T follicular helper cell (primary cell): ENCODE data around the gene ITGB1BP1.
"Not testable (repeated sequence)": the region's sequence is repeated elsewhere in the genome, so short reads cannot be mapped to it uniquely, and the experiment has no call there.

ENCODE experiments used
- DNase-seq: peaks from one replicate; pipeline ENCODE4 v3.0.0-alpha.2; 2020; ENCODE audit warnings: low read depth

The ITGB1BP1 gene

DNA sequence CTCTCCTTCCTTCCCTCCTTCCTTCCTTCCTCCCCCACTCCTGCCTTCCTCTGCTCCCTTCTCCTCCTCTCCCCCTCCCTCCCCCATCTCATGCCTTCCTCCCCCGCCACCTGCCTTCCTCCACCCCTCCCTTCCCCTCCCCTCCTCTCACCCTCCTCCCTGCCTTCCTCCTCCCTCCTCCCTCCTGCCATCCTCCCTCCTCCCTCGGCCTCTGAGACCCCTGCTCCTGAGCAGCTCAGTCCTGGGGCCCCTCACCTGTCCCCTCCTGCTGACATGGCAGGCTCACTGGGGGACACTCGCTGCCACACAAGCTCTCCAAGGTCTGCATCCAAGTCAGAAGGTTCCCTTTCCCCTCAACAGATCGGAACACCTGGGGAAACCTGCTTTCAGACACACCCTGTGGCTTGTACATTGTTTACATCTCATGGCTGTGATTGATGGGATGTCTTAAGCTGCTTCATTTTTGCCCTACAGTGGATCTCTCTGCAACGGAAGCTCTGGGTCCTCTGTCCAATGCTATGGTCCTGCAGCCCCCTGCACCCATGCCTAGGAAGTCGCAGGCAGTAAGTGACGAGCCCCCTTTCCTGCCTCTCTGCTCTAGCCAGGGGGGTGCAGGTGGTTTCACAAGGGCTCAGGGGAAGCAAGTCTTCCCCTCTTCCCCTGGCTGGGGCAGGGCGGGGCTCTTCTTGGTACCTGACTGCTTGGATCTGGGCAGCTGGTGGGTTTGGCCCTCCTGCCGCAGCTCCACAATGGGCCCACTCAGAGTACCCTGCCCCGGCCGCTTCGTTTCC is 22.9 kb downstream of the ITGB1BP1 start:
- no peak for DNase-seq

DNA sequence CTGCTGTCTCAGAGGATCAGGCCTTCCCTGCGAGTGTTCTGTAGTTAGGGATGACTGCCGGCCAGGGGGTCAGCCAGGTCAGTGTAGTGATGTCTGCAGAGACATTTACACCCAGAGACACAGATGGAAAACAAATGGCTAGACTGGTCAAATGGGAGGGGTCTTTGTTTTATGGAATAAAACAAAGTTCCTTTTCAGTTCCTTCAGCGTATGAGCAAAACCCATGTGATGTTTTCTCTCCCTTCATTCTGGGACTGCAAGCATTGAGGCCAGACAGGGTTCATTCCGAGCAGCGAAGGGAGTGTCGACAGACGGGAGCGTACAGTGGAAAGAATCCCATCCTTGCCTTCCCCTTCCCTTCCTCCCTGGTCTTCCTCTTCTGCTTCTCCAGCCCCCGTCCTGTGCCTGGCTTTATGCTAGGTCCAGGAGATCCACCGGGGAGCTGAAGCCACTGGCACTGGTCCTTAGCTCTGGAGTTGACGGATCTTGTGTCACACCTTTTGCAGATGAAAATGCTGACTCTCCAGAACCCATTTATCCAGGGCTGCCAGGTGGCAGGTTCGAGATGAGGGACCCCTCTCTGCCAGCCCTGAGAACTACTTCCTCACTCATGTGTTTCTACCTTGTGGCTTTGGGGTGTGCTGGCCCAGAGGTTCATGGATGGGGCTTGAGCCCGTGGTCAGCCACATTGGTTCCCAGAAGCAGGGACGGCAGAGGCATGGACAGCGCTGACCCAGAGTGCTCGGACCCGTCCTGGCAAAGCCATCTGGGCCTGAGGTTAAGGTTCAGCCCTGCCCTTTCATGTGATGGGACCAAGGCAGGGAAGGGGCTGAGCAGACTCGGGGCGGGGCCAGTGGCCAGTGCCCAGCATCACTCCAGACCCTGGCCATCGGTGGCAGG is 24.2 kb downstream of the ITGB1BP1 start:
- DNase-seq, result no peak

DNA sequence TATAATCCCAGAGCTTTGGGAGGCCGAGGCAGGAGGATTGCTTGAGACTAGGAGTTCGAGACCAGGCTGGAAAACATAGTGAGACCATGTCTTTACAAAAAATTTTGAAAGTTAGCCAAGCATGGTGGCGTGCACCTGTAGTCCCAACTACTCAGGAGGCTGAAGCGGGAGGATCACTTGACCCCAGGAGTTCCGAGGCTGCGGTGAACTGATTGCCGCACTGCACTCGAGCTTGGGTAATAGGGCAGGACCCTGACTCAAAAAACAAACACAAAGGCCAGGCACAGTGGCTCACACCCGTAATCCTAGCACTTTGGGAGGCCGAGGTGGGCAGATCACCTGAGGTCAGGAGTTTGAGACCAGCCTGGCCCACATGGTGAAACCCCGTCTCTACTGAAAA is 25.1 kb downstream of the ITGB1BP1 start:
- DNase-seq, result not testable (repeated sequence)

DNA sequence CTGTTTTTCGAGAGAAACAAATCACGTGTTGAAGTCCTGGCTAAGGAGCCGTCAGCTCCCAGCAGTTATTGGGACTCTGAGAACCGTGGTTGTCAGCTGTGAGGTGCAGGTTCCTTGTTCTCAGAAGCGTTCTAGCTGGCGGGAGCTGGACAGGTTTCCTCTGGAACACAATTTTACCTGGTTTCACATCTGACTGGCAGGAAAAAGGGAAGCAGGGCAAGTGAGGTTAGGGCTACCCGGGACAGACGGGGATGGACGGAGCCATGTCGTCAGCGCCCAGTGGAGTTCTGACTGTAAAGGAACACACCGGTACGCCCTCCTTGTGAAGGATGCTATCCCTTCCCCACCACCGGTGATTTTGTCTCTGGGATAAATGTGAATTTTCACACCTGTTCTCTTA is 26.1 kb downstream of the ITGB1BP1 start:
- no peak for DNase-seq

DNA sequence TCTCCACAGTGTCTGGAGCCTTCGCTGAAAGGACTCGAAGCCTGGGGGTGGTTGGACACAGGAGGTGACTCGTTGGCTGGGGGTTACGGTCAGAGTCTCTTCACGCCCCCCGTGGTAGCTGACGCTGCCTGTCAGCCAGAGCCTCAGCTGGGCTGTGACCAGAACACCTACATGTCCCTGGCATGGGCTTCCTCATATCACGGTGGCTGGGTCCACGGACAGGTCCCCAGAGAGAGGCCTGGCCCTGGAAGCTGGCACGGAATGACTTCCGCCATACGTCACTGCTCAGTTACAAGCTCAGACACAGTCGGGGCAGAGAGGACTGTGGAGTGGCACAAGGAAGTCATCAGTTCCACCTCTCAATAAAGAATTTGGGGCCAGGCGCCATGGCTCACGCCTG is 28.5 kb downstream of the ITGB1BP1 start:
- DNase-seq, result no peak

DNA sequence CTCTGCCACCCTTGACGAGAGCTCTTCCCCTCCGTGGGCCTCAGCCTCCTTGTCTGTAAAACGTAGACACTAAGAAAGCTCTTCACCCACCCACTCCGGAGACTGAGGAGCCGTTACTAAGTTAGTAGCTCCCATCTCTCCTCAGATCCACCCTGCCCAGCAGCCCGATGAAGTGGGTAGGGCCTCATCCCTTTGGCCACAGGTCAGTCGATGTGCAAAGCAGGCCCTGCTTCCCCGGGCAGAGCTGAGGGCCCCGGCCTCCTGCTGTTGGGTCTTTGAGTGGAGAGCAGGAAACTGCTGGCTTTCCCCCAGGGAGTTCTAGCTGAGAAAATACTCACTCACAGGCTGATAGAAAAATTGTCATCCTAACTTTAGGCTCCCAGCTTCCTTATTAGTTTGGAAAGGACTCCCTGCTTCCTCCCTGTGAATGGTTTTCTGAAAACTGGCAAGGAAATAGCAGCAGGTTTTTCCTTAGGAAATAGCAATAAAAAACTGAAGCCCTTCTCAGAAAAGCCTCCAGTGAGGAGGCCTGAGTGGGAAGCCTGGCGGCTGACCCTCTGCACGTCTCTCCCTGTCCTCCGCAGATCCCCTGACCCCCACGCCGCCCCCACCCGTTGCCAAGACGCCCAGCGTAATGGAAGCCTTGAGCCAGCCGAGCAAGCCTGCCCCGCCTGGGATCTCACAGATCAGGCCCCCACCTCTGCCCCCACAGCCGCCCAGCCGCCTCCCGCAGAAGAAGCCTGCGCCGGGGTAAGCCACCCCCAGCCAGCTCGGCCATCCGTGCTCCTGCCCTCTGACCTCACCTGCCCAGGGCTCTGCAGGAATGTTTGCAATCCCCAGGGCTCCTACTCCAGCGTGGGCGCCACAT is 30.2 kb downstream of the ITGB1BP1 start:
- DNase-seq, result no peak

DNA sequence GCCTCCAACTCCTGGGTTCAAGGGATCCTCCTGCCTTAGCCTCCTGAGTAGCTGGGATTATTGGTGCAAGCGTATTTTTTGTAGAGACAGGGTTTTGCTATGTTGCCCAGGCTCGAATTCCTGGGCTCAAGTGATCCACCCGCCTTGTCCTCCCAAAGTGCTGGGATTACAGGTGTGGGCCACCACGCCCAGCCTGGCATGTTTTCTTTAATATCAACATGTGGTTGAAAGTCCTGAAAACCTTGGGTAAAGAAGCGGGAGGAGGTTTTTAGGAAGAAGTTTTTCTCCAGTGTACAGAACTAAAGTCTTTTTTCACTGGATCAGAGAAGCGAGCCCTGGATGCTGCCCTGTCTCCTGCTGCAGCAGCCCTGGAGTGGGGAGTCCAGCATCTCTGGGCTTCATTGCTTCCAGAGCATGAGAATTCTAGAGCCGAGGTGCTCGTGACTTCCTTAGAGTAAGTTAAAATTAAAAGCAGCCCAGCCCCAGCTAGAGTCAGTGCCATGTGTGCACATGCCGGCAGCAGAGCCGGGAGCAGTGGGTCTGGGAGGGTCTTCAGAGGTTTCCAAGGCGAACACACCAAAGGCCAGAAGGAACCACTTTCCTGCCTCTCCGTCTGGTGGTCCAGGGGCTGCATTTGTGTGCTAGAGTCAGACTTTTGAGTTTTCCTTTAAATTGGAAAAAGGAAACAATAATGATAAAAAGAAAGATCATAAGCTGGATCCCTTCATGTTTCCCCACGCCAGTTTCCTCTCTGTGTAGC is 31.2 kb downstream of the ITGB1BP1 start:
- DNase-seq, result no peak

DNA sequence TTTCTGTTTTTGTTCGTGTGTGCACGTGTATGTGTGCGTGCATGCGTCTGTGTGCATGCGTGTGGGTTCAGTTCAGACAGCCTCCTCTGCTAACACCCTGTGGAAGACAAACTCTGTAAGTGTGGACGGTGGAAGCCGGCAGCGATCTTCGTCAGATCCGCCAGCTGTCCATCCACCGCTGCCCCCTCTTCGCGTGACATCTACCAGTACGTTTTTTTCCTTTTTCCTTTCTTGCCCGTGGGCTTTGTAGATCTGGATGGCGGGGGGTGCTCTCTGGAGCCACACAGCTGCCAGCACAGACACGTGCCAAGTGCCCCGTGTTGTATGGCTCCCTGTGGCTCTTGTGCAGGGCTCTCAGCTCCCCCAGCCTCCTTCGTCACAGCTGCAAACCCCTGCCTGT is 32.3 kb downstream of the ITGB1BP1 start:
- no peak for DNase-seq

DNA sequence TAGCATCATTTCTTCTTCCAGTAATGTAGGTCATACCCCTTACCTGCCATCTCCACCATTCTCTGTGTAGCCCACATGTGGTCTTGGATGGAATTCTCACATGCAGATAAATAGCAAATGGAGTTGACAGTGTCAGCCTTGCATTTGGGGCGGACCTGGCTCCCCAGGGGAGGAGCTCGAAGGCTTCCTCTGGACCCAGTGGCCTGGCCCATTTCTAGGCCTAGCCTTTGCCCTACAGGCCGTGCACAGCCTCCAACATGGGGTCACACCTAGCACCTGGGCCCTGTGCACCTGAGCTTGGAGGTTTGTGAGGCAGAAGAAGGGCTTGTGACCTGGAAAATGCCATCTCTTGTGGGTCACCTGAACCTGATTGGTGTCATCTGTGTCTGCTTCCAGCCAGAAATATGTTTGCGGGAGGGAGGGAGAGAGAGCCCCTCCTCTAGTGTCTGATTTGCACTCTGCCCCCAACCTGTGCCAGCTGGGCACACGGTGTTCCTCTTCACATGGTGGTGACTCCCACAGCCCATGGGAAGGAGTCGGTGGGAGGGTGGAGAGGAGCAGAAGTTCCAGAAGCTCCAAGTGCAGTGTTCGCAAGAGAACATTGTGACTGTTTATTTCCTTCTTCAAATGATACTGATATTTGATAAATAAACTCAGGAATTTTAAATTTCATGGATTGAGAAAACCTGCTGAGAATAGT is 33.0 kb downstream of the ITGB1BP1 start:
- no peak for DNase-seq

DNA sequence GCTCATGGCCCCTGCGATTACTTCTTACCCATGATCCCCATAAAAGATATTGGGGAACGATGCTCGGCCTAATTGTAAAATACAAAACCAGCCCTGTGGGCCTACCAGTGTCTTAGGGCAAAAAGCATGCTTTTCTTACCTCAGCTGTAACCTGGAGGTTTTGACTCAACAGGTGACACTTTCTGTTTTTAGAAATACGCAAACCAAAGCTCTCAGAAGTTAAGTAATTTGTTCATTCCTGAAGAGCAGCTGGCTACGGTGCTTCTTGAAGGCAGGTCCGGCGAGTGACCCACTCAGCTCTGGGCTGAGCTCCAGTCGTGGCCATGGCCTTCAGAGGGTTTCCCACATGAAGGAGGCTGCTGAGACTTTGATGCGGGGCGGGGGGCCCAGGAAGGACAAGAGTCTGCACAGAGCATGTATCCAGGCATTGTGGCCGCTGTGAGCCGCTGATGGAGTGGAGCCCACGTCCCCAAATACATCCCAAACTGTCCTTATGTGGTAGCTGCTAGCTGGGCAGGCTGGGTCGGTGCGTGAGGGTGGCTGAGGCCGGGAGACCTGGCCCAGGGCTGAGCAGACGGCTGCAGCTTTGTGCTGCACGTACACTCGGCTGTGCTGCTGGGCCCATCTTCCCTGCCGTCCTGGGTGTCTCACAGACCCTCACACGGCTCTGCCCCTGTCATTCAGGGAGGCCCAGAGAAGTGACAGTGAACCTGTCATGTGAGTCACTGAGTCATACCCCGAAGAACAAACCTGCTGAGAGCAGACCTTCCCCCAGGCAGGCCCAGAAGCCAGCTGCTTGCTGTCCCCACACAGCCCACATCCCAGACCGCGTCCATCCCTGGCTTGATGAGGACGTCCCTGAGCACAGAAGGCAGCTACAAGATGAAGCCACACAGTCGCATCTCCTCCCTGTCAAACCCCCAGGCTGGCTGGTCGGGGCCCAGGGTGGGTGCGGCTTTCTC is 34.1 kb downstream of the ITGB1BP1 start:
- no peak for DNase-seq

DNA sequence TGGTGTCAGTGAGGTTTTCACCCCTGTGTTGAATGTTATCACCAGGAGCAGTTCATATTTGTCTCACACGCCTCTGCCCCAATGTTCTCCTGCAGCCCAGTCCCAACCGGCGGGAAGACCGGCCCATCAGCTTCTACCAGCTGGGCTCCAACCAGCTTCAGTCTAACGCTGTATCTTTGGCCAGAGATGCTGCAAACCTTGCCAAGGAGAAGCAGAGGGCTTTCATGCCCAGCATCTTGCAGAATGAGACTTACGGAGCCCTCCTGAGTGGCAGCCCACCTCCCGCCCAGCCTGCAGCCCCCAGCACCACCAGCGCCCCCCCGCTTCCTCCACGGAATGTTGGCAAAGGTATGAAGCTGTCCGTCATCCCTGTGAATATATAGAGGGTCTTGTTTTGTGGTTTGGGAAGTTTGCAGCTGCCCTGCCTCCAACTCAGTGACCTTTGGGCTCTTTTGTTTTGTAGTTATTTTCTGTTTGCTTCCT is 35.1 kb downstream of the ITGB1BP1 start:
- no peak for DNase-seq

DNA sequence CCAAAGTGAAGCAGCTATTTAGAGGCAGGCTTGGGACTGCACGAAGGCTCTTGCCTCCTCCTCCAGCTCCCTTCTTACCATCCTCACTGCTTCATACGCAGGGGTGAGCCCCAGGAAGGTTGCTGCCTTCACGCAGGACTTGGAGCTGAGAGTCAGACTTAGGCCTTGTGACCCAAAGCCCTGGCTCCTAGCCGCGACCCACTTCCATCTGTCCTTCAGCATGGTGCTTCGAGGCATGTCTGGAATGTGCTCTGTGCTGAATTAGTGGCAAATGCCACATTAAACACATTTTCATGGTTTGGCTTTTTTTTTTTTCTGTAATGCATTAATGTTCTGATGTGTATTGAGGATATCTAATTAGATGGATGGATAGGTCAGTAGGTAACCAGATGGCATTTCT is 37.5 kb downstream of the ITGB1BP1 start:
- DNase-seq, result no peak

DNA sequence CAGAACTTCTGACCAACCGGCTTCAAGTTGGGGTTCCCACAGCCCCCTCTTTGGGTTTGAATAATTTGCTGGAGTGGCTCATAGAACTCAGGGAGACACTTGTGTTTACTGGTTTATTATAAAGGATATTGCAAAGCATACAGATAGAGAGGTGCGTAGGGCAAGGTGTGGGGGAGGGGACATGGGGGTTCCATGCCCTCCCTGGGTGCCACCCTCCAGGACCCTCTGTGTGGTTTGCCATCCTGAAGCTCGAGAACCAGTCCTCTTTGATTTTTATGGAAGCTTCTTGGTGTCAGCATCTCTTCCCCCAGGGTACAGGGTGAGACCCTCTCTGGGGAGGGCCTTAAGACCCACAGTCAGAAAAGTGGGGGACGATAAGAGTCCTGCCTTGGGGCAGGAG is 38.8 kb downstream of the ITGB1BP1 start:
- no peak for DNase-seq

DNA sequence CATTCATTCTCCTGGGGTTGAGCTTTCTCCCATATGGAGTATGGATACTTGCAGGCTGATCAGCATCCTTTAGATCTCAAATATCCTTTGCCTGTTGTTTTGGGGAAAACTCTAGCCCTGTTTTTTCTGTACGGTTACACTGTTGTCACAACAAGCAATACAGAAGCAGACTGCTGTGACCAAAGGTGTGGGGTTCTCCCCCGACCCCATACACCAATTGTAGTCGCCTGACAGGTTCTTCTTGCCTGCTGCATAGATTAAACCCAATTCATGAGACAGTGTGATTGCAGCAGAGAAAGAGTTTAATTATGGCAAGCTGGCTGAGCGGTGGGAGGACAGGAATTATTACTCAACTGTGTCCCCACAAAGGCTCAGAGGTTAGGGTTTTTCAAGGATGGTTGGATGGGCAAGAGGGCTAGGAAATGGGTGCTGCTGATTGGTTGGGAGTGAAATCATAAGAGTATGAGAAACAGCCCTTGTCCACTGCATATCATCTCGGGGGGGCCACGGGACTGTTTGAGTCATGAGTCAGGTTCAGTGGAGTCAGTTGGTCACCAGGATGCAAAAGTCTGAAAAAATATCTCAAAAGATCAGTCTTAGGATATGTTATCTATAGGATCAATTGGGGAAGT is 40.6 kb downstream of the ITGB1BP1 start:
- no peak for DNase-seq

DNA sequence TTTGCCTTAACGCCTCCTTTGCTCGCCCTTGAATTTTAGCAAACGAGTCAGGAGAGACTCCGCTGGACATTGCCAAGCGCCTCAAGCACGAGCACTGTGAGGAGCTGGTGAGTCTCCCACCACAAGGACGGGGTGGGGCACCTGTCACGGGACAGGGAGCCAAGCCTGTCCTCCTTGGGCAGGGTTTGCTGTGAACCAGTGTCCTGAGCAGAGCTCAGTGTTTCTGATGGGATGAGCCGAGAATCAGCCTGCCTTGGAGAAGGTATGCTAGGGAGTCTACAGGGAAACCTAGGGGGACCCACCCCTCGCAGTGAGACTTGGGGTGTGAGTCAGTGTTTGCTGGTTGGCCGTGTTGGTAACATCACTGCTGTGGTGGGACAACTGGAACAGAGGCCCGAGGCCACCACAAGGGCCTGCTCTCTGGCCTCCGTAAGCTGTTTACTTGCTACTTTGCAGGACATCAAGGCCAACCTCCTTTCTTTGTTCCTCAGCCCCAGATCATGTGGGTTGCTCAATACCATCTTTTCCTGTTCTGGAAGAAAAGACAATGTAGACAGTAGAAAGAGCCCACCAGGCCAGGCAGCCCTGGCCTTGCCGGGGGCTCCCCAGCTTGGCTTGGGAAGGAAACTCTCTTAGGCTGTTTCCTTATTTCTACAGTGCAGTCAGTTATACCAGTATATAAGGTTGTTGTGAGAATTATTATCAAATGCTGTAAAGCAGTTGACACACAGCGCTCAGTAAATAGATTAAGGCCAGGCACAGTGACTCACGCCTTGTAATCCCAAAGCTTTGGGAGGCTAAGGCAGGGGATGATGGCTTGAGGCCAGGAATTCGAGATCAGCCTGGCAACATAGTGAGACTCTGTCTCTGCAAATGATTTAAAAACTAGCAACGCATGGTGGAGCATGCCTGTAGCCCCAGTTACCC is 42.4 kb downstream of the ITGB1BP1 start:
- DNase-seq, result no peak

DNA sequence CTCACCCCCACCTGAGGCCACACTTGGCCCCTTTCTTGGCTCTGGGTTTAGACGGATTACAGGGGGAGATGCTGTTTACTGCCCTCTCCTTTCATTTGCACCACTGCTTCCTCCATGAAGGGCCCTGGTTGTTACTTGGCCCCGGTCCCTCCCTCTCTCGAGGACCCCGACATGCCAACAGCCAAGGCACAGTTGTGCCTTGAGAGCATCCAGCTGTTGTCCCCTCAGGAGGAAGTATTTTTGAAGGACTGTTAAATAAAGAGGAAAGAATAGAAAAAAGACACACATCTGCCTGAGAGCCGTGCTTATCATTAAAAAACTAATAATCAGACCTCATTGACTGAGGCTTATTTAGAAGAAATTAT is 44.0 kb downstream of the ITGB1BP1 start:
- no peak for DNase-seq

DNA sequence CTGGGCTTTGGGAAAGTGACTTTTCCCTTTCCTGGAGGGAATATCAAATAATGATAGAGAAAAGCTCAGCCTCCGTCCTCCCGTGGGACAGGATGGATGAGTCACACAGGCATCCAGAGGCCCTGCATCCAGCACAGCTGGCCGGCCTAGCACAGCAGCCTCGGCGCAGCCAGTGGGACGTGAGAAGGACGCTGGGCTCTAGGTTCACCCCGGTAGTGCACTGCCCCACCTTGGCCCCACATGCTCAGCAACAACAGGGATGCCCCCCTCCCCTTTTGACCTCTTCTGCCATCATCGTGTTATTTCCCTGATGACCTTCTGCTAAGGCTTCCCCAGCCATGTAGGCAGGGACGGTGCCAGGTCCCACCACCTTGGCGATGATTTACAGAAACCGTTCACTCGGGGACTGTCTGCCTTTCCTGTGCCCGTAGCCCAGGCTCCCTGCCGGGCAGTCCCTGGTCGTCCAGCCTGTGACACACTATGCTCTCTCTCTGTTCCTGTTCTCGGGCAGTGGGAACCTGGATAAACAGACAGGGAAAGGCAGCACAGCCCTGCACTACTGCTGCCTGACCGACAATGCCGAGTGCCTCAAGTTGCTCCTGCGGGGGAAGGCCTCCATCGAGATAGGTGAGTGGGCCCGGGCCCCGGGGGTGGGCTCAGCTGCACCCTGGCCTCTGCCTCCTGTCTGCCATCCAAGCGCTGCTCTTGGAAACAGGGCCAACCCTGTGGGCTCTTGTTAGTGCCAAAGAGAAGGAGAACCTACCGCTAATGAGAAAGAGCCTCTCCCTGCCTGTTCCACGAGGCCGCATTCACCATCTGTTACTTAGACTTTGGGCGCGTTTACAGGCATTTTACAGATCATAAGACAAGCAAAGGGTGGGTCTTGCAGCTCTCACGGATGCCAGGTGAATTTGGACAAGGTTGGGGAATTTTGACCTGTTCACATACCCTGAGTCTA is 44.6 kb downstream of the ITGB1BP1 start:
- no peak for DNase-seq
